Left ventricle myocardium inferior (tissue), 1 donor: Measurements from ENCODE around the gene WWC2. TPM values are rescaled to one million over a fixed set of nuclear protein-coding genes. Genes with fewer than 3 reads are reported as not detected.

Experiments
- DNase-seq: peaks from one replicate; pipeline ENCODE4 v3.0.0-alpha.2; 2020
- H3K27ac ChIP-seq: fragments of 200-600 bp; replicated peaks from 2 replicates; pipeline ENCODE4 v1.8.0; 2021
- H3K27me3 ChIP-seq: fragments of 200-600 bp; 2 replicates; pipeline ENCODE4 v1.8.0; 2021; ENCODE audit warnings: low read depth
- H3K36me3 ChIP-seq: fragments of 200-600 bp; 2 replicates; pipeline ENCODE4 v1.8.0; 2021
- H3K4me1 ChIP-seq: fragments of 200-600 bp; 2 replicates; pipeline ENCODE4 v1.8.0; 2021
- H3K4me3 ChIP-seq: fragments of 200-600 bp; 2 replicates; pipeline ENCODE4 v1.8.0; 2021; ENCODE audit warnings: mild to moderate bottlenecking, moderate library complexity
- H3K9me3 ChIP-seq: fragments of 200-600 bp; replicated peaks from 2 replicates; pipeline ENCODE4 v1.8.0; 2021
- CTCF ChIP-seq: fragments of 200-600 bp; IDR thresholded peaks from 2 replicates; pipeline ENCODE4 v1.8.0; 2021; ENCODE audit warnings: antibody characterized with exemption, mild to moderate bottlenecking, borderline replicate concordance
- intact Hi-C: fragments of 100-400 bp; cut with micrococcal nuclease; formaldehyde crosslinking; loops from one replicate; pipeline ENCODE4 v1.11.0; 2022
- total RNA-seq: library from RNA; stranded (reverse); fragmentation: NEBNext Ultra II Directional; extraction: Animal tissue kit (Norgen Biotek cat#: 25700); gene quantifications from one replicate; pipeline ENCODE4 v1.2.1, GENCODE V29; 2021
- donor health status: DM: no; HTN: yes; CAD: no; lungs with severe emphysema.

WWC2 gene
- total RNA-seq, 1 donor from 2014 or later, result 42.3 TPM

GRCh38 chr4:183153190-183153916, 54.3 kb downstream of the WWC2 start:
- intact Hi-C loops, result no loop called here
- H3K27ac ChIP-seq, result no peak overlapping the region
- H3K36me3 ChIP-seq, result no peaks in the 10 kb centered on the region
- DNase-seq, result no peak
- no peaks in the 10 kb centered on the region for H3K27me3 ChIP-seq
- peaks cover 40% of the 10 kb centered on the region for H3K4me1 ChIP-seq
- H3K9me3 ChIP-seq, result no peaks in the 10 kb centered on the region
- TF ChIP-seq CTCF, result no peak
- H3K4me3 ChIP-seq, result no peak overlapping the region

GRCh38 chr4:183154701-183155391, 55.8 kb downstream of the WWC2 start:
- Histone ChIP-seq H3K36me3 (no peaks in the 10 kb centered on the region), H3K4me3 (peak overlapping the region; percentile 20), H3K9me3 (no peaks in the 10 kb centered on the region), H3K27me3 (no peaks in the 10 kb centered on the region), H3K4me1 (peaks cover 34% of the 10 kb centered on the region), H3K27ac (peak overlapping the region; percentile 73)
- intact Hi-C loops, result no loop called here
- no peak for TF ChIP-seq CTCF
- DNase-seq, result no peak

GRCh38 chr4:183155450-183156184, 56.6 kb downstream of the WWC2 start:
- intact Hi-C loops, result no loop called here

GRCh38 chr4:183157215-183157614, 58.2 kb downstream of the WWC2 start:
- no peak for DNase-seq
- intact Hi-C loops, result no loop called here
- H3K9me3 ChIP-seq, result no peaks in the 10 kb centered on the region
- no peaks in the 10 kb centered on the region for H3K27me3 ChIP-seq
- H3K27ac ChIP-seq, result no peak overlapping the region
- H3K36me3 ChIP-seq, result no peaks in the 10 kb centered on the region
- H3K4me1 ChIP-seq, result peaks cover 34% of the 10 kb centered on the region
- TF ChIP-seq CTCF, result peak; percentile 41
- no peak overlapping the region for H3K4me3 ChIP-seq

More at GRCh38 chr4:183155450-183156184, 56.6 kb downstream of the WWC2 start:
- H3K27me3 ChIP-seq, result no peaks in the 10 kb centered on the region
- H3K9me3 ChIP-seq, result no peaks in the 10 kb centered on the region
- DNase-seq, result no peak
- H3K4me1 ChIP-seq, result peaks cover 34% of the 10 kb centered on the region
- H3K27ac ChIP-seq, result peak overlapping the region; percentile 73
- H3K36me3 ChIP-seq, result no peaks in the 10 kb centered on the region
- H3K4me3 ChIP-seq, result peak overlapping the region; percentile 20
- TF ChIP-seq CTCF, result no peak

GRCh38 chr4:183158062-183158461, 59.0 kb downstream of the WWC2 start:
- H3K4me1 ChIP-seq, result peaks cover 39% of the 10 kb centered on the region
- H3K27ac ChIP-seq, result no peak overlapping the region
- H3K9me3 ChIP-seq, result no peaks in the 10 kb centered on the region
- no peaks in the 10 kb centered on the region for H3K27me3 ChIP-seq
- no peaks in the 10 kb centered on the region for H3K36me3 ChIP-seq
- no peak for DNase-seq
- H3K4me3 ChIP-seq, result no peak overlapping the region
- intact Hi-C loops, result no loop called here
- no peak for TF ChIP-seq CTCF
